ENCODE measurements around the gene NPIPB2. TPM values are rescaled to one million over a fixed set of nuclear protein-coding genes. Genes with fewer than 3 reads are reported as not detected.
"Not testable (repeated sequence)": the region's sequence is repeated elsewhere in the genome, so short reads cannot be mapped to it uniquely, and the experiment has no call there.

Gene NPIPB2
- total and polyA plus RNA-seq, 2 of the 13 experiments (the other 11 are each of a cell fraction or from before 2014, with no cell fraction given) = 1.8 to 4.1 TPM

GRCh38 chr16:11953576-11953975 lies 11.7 kb upstream of the NPIPB2 start:
- H4K20me1 ChIP-seq (ENCODE audit: insufficient read depth, low read length); POLR2A ChIA-PET; intact Hi-C loops (cut with micrococcal nuclease; ENCODE audit: unreplicated experiment); DNase-seq (ENCODE audit: low spot score); H3K36me3 ChIP-seq (replicated peaks in 1 of 2; ENCODE audit: control insufficient read depth in 1 of 2, insufficient read depth in 2 of 2, low read length in 2 of 2); H3K9me3 ChIP-seq (ENCODE audit: low read length); CTCF ChIA-PET (ENCODE audit: low intra/inter-chr PET ratio, low total read pairs); BruUV-seq (replicated peaks); H3K4me2 ChIP-seq (ENCODE audit: low read depth, low read length); H3K27ac ChIP-seq (ENCODE audit: extremely low read length, insufficient read depth, low read length); ATAC-seq; H3K4me3 ChIP-seq (replicated peaks in 1 of 3; ENCODE audit: insufficient read depth in 1 of 3, low read depth in 2 of 3, low read length in 3 of 3); H3K9ac ChIP-seq (ENCODE audit: insufficient read depth, low read depth, low read length); H3K79me2 ChIP-seq (ENCODE audit: insufficient read depth, low read length); in situ Hi-C loops (cut with HindIII; ENCODE audit: extremely low pct_ligation_motif_present, low pct_unique_long_range_greater_than_20kb); FAIRE-seq; H2AFZ ChIP-seq (ENCODE audit: low read length): not testable (repeated sequence)
- Histone ChIP-seq H3K27me3 (ENCODE audit: control insufficient read depth in 1 of 2, insufficient read depth in 2 of 2, low read length in 2 of 2) (peaks cover 2 to 16% of the 10 kb centered on the region in 2 experiments; a peak in 3 of 5 replicates), H3K4me1 (ENCODE audit: insufficient read depth, low read length) (peaks cover 30% of the 10 kb centered on the region; the same call in 1 of the 2 replicates)
- WGBS (ENCODE audit: low lambda C conversion rate) = 19% methylated on average over 8 of the region's 8 CpGs

- Histone ChIP-seq H4K20me1 (ENCODE audit: insufficient read depth, low read length) (no peaks in the 10 kb centered on the region), H3K9ac (ENCODE audit: insufficient read depth, low read depth, low read length) (no peak overlapping the region), H3K4me3 (replicated peaks in 1 of 3; ENCODE audit: insufficient read depth in 1 of 3, low read depth in 2 of 3, low read length in 3 of 3) (no peak overlapping the region), H3K9me3 (ENCODE audit: low read length) (no peaks in the 10 kb centered on the region), H3K4me2 (ENCODE audit: low read depth, low read length) (no peak overlapping the region), H3K79me2 (ENCODE audit: insufficient read depth, low read length) (no peaks in the 10 kb centered on the region), H3K27ac (ENCODE audit: extremely low read length, insufficient read depth, low read length) (no peak overlapping the region), H3K4me1 (ENCODE audit: insufficient read depth, low read length) (peaks cover 26% of the 10 kb centered on the region; the same call in 1 of the 2 replicates), H3K36me3 (replicated peaks in 1 of 2; ENCODE audit: control insufficient read depth in 1 of 2, insufficient read depth in 2 of 2, low read length in 2 of 2) (no peaks in the 10 kb centered on the region), H3K27me3 (ENCODE audit: control insufficient read depth in 1 of 2, insufficient read depth in 2 of 2, low read length in 2 of 2) (peaks cover 0 to 14% of the 10 kb centered on the region in 2 experiments; a peak in 2 of 5 replicates), H2AFZ (ENCODE audit: low read length) (no peak overlapping the region)
- intact Hi-C loops (cut with micrococcal nuclease; ENCODE audit: unreplicated experiment) = no loop called here
- in situ Hi-C loops (cut with HindIII; ENCODE audit: extremely low pct_ligation_motif_present, low pct_unique_long_range_greater_than_20kb) = no loop called here
- no peak for DNase-seq (ENCODE audit: low spot score)
- ChIA-PET POLR2A (no interaction called here), CTCF (ENCODE audit: low intra/inter-chr PET ratio, low total read pairs) (interaction anchor here (2.8 kb wide), 1 partner anchor 116 kb away, joined by 59 read pairs; no protein-coding TSS in a partner anchor)
- BruUV-seq (replicated peaks) = no TSS peak
- no peak for FAIRE-seq
- ATAC-seq = no peak
- 19% methylated on average over 5 of the region's 5 CpGs for WGBS (ENCODE audit: low lambda C conversion rate)
- no peak for TF ChIP-seq ZNF746 (CRISPR knock-in tag; IDR thresholded peaks at IDR 0.05)
- no peak for TF ChIP-seq KLF15 (CRISPR knock-in tag; IDR thresholded peaks at IDR 0.05; ENCODE audit: borderline replicate concordance)
- no peak for TF ChIP-seq SRSF1 (optimal IDR thresholded peaks at IDR 0.05; ENCODE audit: low read depth, low read length)
- no peak for TF ChIP-seq NR2F1 (CRISPR knock-in tag; IDR thresholded peaks at IDR 0.05)
- TF ChIP-seq ZBTB14 (CRISPR knock-in tag; IDR thresholded peaks at IDR 0.05) = no peak
- TF ChIP-seq REPIN1 (CRISPR knock-in tag; IDR thresholded peaks at IDR 0.05; ENCODE audit: borderline replicate concordance, low read depth) = no peak
- TF ChIP-seq GPBP1L1 (CRISPR knock-in tag; IDR thresholded peaks at IDR 0.05) = no peak
- TF ChIP-seq SIN3B (IDR thresholded peaks at IDR 0.05; ENCODE audit: low read length) = no peak
- TF ChIP-seq SP1 (IDR thresholded peaks at IDR 0.05) = no peak
- TF ChIP-seq SP1 (CRISPR knock-in tag; IDR thresholded peaks at IDR 0.05) = no peak
- no peak for TF ChIP-seq ZNF292 (CRISPR knock-in tag; IDR thresholded peaks at IDR 0.05; ENCODE audit: borderline replicate concordance, low read depth)
- TF ChIP-seq GMEB1 (CRISPR knock-in tag; IDR thresholded peaks at IDR 0.05; ENCODE audit: borderline replicate concordance) = no peak
- TF ChIP-seq SRF (IDR thresholded peaks at IDR 0.05; ENCODE audit: low read depth, low read length) = no peak
- TF ChIP-seq ATM (IDR thresholded peaks at IDR 0.05; ENCODE audit: borderline replicate concordance) = no peak
These were observed 8.5 kb upstream of the NPIPB2 start for GRCh38 chr16:11950388-11950787.
